Measurements from ENCODE around the gene TMEM163. TPM values are rescaled to one million over a fixed set of nuclear protein-coding genes. Genes with fewer than 3 reads are reported as not detected.

TMEM163 gene
- total and polyA plus RNA-seq, 2 donors (not counting 3 experiments of a cell fraction or from before 2014, with no cell fraction given), result 1.0 to 2.8 TPM

GRCh38 chr2:134408791-134409190 lies 310.0 kb downstream of the TMEM163 start:
- intact Hi-C loops (cut with micrococcal nuclease) (loop anchor here (1.0 to 10.0 kb wide), 3 partner anchors 10 to 276 kb away; no protein-coding TSS in a partner anchor), dilution Hi-C loops (cut with MboI; ENCODE audit: extremely low pct_ligation_motif_present, low sequenced_read_pairs) (no loop called here)
- no TSS peak for BruUV-seq (replicated peaks)
- ChIA-PET CTCF (interaction anchor here (1.0 to 6.7 kb wide), 7 partner anchors 9 to 524 kb away, joined by 3 to 204 read pairs (median 60); no protein-coding TSS in a partner anchor), POLR2A (no interaction called here)
- Histone ChIP-seq H3K79me2 (ENCODE audit: control insufficient read depth, insufficient read depth, low read length) (no peaks in the 10 kb centered on the region), H3K4me2 (ENCODE audit: insufficient read depth, low read length) (peak overlapping the region; percentile 1), H3K9ac (replicated peaks; ENCODE audit: extremely low read depth, insufficient read depth, low read length) (peak overlapping the region; percentile 20), H3K4me1 (ENCODE audit: control insufficient read depth, extremely low read depth, insufficient read depth, low read length) (peaks cover 54% of the 10 kb centered on the region), H2AFZ (ENCODE audit: low read depth, low read length) (no peak overlapping the region), H3K4me3 (replicated peaks in 1 of 3; ENCODE audit: insufficient read depth in 1 of 3, low read depth in 1 of 3, low read length in 3 of 3) (no peak overlapping the region), H3K9me1 (replicated peaks; ENCODE audit: control insufficient read depth, extremely low read depth, insufficient read depth, low read length) (no peaks in the 10 kb centered on the region), H3K27me3 (ENCODE audit: control insufficient read depth in 2 of 2, insufficient read depth in 2 of 2, low read length in 2 of 2) (no peaks in the 10 kb centered on the region), H4K20me1 (replicated peaks; ENCODE audit: control insufficient read depth, extremely low read depth, insufficient read depth, low read length) (no peaks in the 10 kb centered on the region), H3K36me3 (ENCODE audit: control insufficient read depth in 2 of 2, extremely low read depth in 1 of 2, insufficient read depth in 2 of 2, low read length in 2 of 2) (no peaks in the 10 kb centered on the region), H3K27ac (ENCODE audit: insufficient read depth, low read depth, low read length) (peak overlapping the region; percentile 53), H3K9me3 (replicated peaks; ENCODE audit: control insufficient read depth, insufficient read depth, low read length) (no peaks in the 10 kb centered on the region)
- DNase-seq (ENCODE audit: low read depth, low spot score), result peak; percentile 32
- no peak for FAIRE-seq
- TF ChIP-seq GATA2 (IDR thresholded peaks at IDR 0.05; ENCODE audit: insufficient read depth, insufficient read length, low read depth, low read length) (no peak), MAX (IDR thresholded peaks at IDR 0.05; ENCODE audit: insufficient read depth, insufficient read length) (no peak), JUN (IDR thresholded peaks at IDR 0.05; ENCODE audit: borderline replicate concordance, insufficient read depth, insufficient read length, low read depth) (peak; percentile 25), CTCF (IDR thresholded peaks at IDR 0.05; ENCODE audit: extremely low read depth in 1 of 2, insufficient read depth in 1 of 2, low read depth in 1 of 2, low read length in 2 of 2) (no peak), EZH2 (IDR thresholded peaks at IDR 0.05; ENCODE audit: borderline replicate concordance, low read depth, low read length, severe bottlenecking) (no peak), POLR2A (IDR thresholded peaks at IDR 0.05; ENCODE audit: low read depth, low read length) (no peak), MYC (IDR thresholded peaks at IDR 0.05; ENCODE audit: low read depth, low read length) (no peak), POLR2AphosphoS5 (IDR thresholded peaks at IDR 0.05; ENCODE audit: insufficient read depth, low read depth, low read length) (no peak), FOS (IDR thresholded peaks at IDR 0.05; ENCODE audit: borderline replicate concordance, insufficient read depth, low read length) (peak; percentile 49)
